Common myeloid progenitor, CD34-positive (primary cell): Measurements from ENCODE around the gene DNAJC4.

Experiments used
- CTCF ChIA-PET: fragments of 350-600 bp; sonication (Branson Sonifier 250); formaldehyde crosslinking; loops from one replicate; lab custom pipeline; 2021; ENCODE audit warnings: antibody characterized with exemption; lab: Charles Lee
- POLR2A ChIA-PET: fragments of 350-600 bp; sonication (Branson Sonifier 250); formaldehyde crosslinking; loops from one replicate; lab custom pipeline; 2021; ENCODE audit warnings: antibody characterized with exemption; lab: Charles Lee
- DNase-seq, 3 donors: peaks; one replicate each; pipeline versions ENCODE4 v3.0.0 to v3.0.0-alpha.2; 2013
- H3K27ac ChIP-seq, 2 experiments: 1 replicate in 1 of 2; 2 replicates in 1 of 2; pipeline ENCODE4 v1.7.0; 2013; ENCODE audit warnings: inconsistent platforms in 2 of 2, low read length in 2 of 2, mild to moderate bottlenecking in 2 of 2, low read depth in 1 of 2, moderate library complexity in 1 of 2; ENCODE audit not compliant: severe bottlenecking in 2 of 2, insufficient read depth in 1 of 2, poor library complexity in 1 of 2
- H3K27me3 ChIP-seq, 5 experiments: replicated peaks in 2 of 5; 1 replicate in 3 of 5; 2 replicates in 2 of 5; pipeline versions ENCODE4 v1.6.1 to v1.7.0; 2013; ENCODE audit warnings: low read length in 4 of 5, mild to moderate bottlenecking in 2 of 5, moderate library complexity in 2 of 5, inconsistent platforms in 1 of 5; ENCODE audit not compliant: insufficient read depth in 5 of 5, control insufficient read depth in 4 of 5
- H3K36me3 ChIP-seq, 4 experiments: 1 replicate in 2 of 4; 2 replicates in 2 of 4; pipeline versions ENCODE4 v1.6.1 to v1.7.0; 2013; ENCODE audit warnings: low read length in 3 of 4, control low read depth in 1 of 4, mild to moderate bottlenecking in 1 of 4; ENCODE audit not compliant: control insufficient read depth in 4 of 4, insufficient read depth in 4 of 4
- H3K4me1 ChIP-seq, 4 experiments: 1 replicate in 3 of 4; 2 replicates in 1 of 4; pipeline versions ENCODE4 v1.6.1 to v1.7.1; 2013; ENCODE audit warnings: low read length in 3 of 4, mild to moderate bottlenecking in 3 of 4, control low read depth in 1 of 4, inconsistent platforms in 1 of 4, moderate library complexity in 1 of 4; ENCODE audit not compliant: control insufficient read depth in 4 of 4, insufficient read depth in 4 of 4; ENCODE audit errors: control extremely low read depth in 1 of 4
- H3K4me3 ChIP-seq, 7 experiments: 1 replicate in 4 of 7; 2 replicates in 3 of 7; pipeline versions ENCODE4 v1.5.1 to v1.7.0; 2013; ENCODE audit warnings: mild to moderate bottlenecking in 7 of 7, low read length in 6 of 7, moderate library complexity in 6 of 7, inconsistent platforms in 2 of 7, low read depth in 2 of 7, control low read depth in 1 of 7; ENCODE audit not compliant: insufficient read depth in 4 of 7, control insufficient read depth in 1 of 7; ENCODE audit errors: extremely low read depth in 1 of 7
- H3K9me3 ChIP-seq, 5 experiments: 1 replicate in 4 of 5; 2 replicates in 1 of 5; pipeline versions ENCODE4 v1.6.1 to v1.7.1; 2013; ENCODE audit warnings: low read length in 4 of 5, mild to moderate bottlenecking in 2 of 5, inconsistent platforms in 1 of 5, low read depth in 1 of 5, moderate library complexity in 1 of 5; ENCODE audit not compliant: control insufficient read depth in 4 of 5, insufficient read depth in 2 of 5; ENCODE audit errors: control extremely low read depth in 1 of 5
- WGBS: methylation state at CpG from one replicate; pipeline ENCODE4 v1.1.5; 2013; ENCODE audit not compliant: insufficient coverage; 5-methylcytosine and 5-hydroxymethylcytosine counted together

Gene DNAJC4

DNA sequence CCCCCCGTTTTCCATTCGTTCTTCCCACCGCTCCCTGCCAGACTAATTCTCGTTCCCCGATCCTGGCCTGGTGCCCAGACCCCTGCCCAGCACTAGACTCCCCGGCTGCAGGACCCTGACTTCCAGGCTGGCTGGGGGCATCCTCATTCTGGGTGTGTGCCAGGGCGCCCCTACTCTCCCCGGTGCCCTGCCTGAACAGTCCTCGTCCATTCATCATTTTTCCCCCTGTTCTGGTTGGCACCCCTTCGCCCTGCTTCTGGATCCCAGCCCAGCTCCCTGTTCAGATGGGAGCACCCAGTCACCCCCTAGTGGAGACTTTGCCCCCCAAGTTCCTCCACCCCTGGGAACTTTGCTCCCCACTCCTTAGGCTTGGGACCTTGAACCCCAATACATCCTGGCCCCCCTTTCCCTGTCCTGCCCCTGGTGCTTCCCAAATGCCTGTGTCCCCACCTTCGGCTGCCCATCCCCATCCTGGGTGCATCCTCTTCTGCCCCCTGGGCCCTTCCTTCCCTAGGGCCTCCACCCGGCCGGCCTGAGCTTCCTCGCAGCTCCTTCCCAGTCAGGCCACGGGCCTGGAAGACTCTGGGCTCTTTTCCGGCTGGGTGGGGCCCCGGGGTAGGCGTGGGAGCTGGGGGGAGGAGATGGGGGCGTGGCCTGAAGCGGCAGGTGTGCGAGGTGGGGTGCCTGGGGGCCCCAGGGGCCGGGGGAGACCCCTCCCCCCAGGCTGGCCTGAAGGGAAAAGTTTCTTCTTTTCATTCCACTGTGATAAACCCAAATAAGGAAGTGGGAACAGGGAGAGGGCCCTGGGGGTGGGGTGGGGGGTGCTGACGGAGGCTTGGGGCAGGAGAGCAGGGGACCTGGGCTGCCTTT lies 21.9 kb downstream of the DNAJC4 start:
- no peaks in the 10 kb centered on the region for H3K9me3 ChIP-seq
- peak in 2 of 3 donors; percentile 21 to 25 for DNase-seq
- no peaks in the 10 kb centered on the region for H3K27me3 ChIP-seq
- peaks cover 0 to 49% (median 47%) of the 10 kb centered on the region in 4 experiments for H3K4me1 ChIP-seq
- 5% methylated on average over 13 of the region's 23 CpGs for WGBS
- peaks cover 0 to 29% (median 17%) of the 10 kb centered on the region in 4 experiments for H3K36me3 ChIP-seq
- POLR2A ChIA-PET, result interaction anchor here (0.6 to 0.7 kb wide), 2 partner anchors 8 to 17 kb away, joined by 3 to 4 read pairs; no protein-coding TSS in a partner anchor
- H3K4me3 ChIP-seq, result peak overlapping the region; percentile 46 to 85 (median 75)
- CTCF ChIA-PET, result interaction anchor here (0.7 to 12.2 kb wide), 9 partner anchors 9 to 103 kb away, joined by 3 to 177 read pairs (median 9); partner anchors contain the start of genes CATSPERZ and FERMT3
- H3K27ac ChIP-seq, result peak overlapping the region in 1 of 2 experiments; percentile 25

GRCh38 chr11:64253043-64253442 lies 22.7 kb downstream of the DNAJC4 start:
- CTCF ChIA-PET, result interaction anchor here (3.6 to 12.2 kb wide), 4 partner anchors 14 to 48 kb away, joined by 16 to 177 read pairs (median 62); partner anchors contain the start of gene FERMT3
- H3K4me1 ChIP-seq, result peaks cover 0 to 42% (median 40%) of the 10 kb centered on the region in 4 experiments
- no peaks in the 10 kb centered on the region for H3K27me3 ChIP-seq
- POLR2A ChIA-PET, result no interaction called here
- 86% methylated on average over 7 of the region's 8 CpGs for WGBS
- no peak for DNase-seq
- no peaks in the 10 kb centered on the region for H3K9me3 ChIP-seq
- peaks cover 0 to 32% (median 18%) of the 10 kb centered on the region in 4 experiments for H3K36me3 ChIP-seq
- H3K27ac ChIP-seq, result peak overlapping the region in 1 of 2 experiments; percentile 25
- peak overlapping the region in 1 of 7 experiments; percentile 85 for H3K4me3 ChIP-seq

DNA sequence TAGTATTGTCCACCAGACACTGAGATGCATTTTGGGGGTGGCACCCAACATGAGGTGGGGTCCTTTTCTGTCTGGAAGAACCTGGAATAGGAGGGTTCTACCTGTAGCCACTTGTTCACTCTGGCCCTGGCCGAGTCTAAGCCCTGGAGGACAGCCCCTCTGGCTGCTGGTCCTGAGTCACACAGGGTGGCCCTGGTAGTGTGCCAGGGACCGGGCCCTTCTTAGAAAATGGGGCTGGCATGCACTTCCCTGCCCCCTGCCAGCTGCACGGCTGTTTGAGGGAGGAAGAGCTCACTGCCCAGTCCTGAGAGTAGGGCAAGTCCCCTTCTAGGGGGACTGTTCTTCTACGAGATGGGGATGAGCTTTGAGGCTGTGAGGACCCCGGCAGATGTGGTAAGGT lies 23.1 kb downstream of the DNAJC4 start:
- POLR2A ChIA-PET, result interaction anchor here (0.6 kb wide), 1 partner anchor 34 kb away, joined by 3 read pairs; no protein-coding TSS in a partner anchor
- Histone ChIP-seq H3K9me3 (no peaks in the 10 kb centered on the region), H3K27ac (no peak overlapping the region), H3K4me3 (no peak overlapping the region), H3K4me1 (peaks cover 0 to 39% (median 39%) of the 10 kb centered on the region in 4 experiments), H3K36me3 (peaks cover 0 to 36% (median 20%) of the 10 kb centered on the region in 4 experiments), H3K27me3 (no peaks in the 10 kb centered on the region)
- WGBS, result 93% methylated on average over 4 of the region's 5 CpGs
- CTCF ChIA-PET, result interaction anchor here (1.2 to 3.7 kb wide), 4 partner anchors 11 to 49 kb away, joined by 4 to 18 read pairs (median 12); partner anchors contain the start of gene CATSPERZ
- DNase-seq, result no peak

DNA sequence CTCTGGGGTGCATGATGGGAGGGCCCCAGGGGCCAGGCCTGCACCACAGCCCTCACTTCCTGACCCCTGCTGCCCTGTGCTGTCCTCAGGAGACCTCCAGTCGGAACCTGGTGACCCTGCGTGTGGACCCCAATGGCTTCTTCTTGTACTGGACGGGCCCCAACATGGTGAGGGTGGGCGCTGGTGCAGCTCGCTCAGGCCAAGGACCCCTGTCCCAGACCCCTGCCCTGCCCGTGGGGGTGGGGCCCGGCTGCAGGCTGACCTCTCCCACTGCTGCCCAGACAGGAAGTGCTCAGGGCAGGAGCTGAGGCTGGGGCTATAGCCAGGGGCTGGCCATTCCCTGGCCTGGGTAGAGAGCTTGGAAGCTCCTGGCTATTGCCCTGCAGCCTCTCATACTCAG lies 24.0 kb downstream of the DNAJC4 start:
- POLR2A ChIA-PET, result interaction anchor here (0.6 kb wide), 1 partner anchor 33 kb away, joined by 3 read pairs; no protein-coding TSS in a partner anchor
- Histone ChIP-seq H3K27ac (no peak overlapping the region), H3K27me3 (no peaks in the 10 kb centered on the region), H3K9me3 (no peaks in the 10 kb centered on the region), H3K4me3 (no peak overlapping the region), H3K4me1 (peaks cover 0 to 35% (median 32%) of the 10 kb centered on the region in 4 experiments), H3K36me3 (peaks cover under 1 to 44% (median 28%) of the 10 kb centered on the region in 4 experiments)
- CTCF ChIA-PET, result interaction anchor here (1.0 to 3.7 kb wide), 5 partner anchors 10 to 50 kb away, joined by 4 to 18 read pairs (median 9); partner anchors contain the start of gene CATSPERZ
- DNase-seq, result no peak
- WGBS, result 97% methylated on average over 6 of the region's 7 CpGs

- 97% methylated on average over 29 of the region's 35 CpGs for WGBS
- no peak for DNase-seq
- CTCF ChIA-PET, result interaction anchor here (1.1 to 3.7 kb wide), 7 partner anchors 9 to 55 kb away, joined by 3 to 18 read pairs (median 5); no protein-coding TSS in a partner anchor
- H3K4me1 ChIP-seq, result peaks cover 0 to 24% (median 20%) of the 10 kb centered on the region in 4 experiments
- H3K9me3 ChIP-seq, result no peaks in the 10 kb centered on the region
- no peak overlapping the region for H3K27ac ChIP-seq
- POLR2A ChIA-PET, result no interaction called here
- no peaks in the 10 kb centered on the region for H3K27me3 ChIP-seq
- no peak overlapping the region for H3K4me3 ChIP-seq
- peaks cover 3 to 55% (median 34%) of the 10 kb centered on the region in 4 experiments for H3K36me3 ChIP-seq
Measured at GRCh38 chr11:64255135-64256128, 25.1 kb downstream of the DNAJC4 start.

DNA sequence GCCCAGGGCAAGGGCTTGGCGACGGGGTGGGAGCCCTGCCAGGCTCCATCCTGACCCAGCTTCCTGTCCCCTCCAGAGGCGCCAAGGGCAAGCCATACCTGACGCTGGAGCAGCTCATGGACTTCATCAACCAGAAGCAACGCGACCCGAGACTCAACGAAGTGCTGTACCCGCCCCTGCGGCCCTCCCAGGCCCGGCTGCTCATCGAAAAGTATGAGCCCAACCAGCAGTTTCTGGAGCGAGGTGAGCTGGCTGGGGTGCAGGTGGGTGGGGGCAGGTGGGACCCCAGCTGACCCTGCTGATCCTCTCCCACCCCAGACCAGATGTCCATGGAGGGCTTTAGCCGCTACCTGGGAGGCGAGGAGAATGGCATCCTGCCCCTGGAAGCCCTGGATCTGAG lies 26.0 kb downstream of the DNAJC4 start:
- Histone ChIP-seq H3K4me3 (no peak overlapping the region), H3K4me1 (peaks cover 0 to 17% (median 14%) of the 10 kb centered on the region in 4 experiments), H3K9me3 (no peaks in the 10 kb centered on the region), H3K27ac (no peak overlapping the region), H3K27me3 (no peaks in the 10 kb centered on the region), H3K36me3 (peaks cover 3 to 59% (median 34%) of the 10 kb centered on the region in 4 experiments)
- WGBS, result 91% methylated on average over 12 of the region's 15 CpGs
- POLR2A ChIA-PET, result no interaction called here
- CTCF ChIA-PET, result interaction anchor here (1.1 to 3.7 kb wide), 7 partner anchors 8 to 56 kb away, joined by 3 to 18 read pairs (median 5); partner anchors contain the start of gene FERMT3
- no peak for DNase-seq
